Measurements from ENCODE around the gene NAA16. TPM values are rescaled to one million over a fixed set of nuclear protein-coding genes. Genes with fewer than 3 reads are reported as not detected.
"Not testable (repeated sequence)": the region's sequence is repeated elsewhere in the genome, so short reads cannot be mapped to it uniquely, and the experiment has no call there.

The NAA16 gene
- total RNA-seq, 2 donors from 2014 or later = 12.6 to 13.5 TPM

DNA sequence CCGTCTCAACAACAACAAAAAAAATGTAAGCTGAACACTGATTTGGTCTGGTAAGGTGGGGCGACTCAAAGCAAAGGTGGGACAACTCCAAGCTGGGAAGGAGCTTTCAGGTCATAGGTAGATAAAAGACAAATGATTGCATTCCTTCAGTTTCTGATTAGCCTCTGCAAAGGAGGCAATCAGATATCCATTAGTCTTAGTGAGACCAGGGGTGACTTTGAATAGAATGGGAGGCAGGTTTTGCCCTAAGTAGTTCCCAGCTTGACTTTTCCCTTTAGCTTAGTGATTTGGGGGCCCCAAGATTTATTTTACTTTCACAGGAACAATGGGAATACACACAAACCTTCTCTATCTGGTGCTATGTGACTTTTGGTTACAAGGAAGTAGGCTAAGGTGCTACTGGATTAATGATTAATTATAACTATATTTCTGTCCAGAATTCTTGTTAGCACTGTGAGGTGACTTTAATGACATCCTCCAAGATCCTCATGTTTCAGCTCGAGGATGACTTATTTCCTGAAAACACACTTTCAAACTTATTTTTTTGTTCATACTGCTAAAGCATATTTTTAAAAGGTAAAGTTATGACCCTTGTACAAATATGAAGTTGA lies 37.1 kb upstream of the NAA16 start:
- Histone ChIP-seq H3K27ac (no peak overlapping the region), H3K36me3 (no peaks in the 10 kb centered on the region), H3K9me3 (no peaks in the 10 kb centered on the region), H3K4me3 (no peak overlapping the region), H3K9ac (ENCODE audit: low read depth in 2 of 2, low read length in 2 of 2) (no peak overlapping the region), H3K27me3 (no peaks in the 10 kb centered on the region), H3K4me1 (no peaks in the 10 kb centered on the region)
- no peak for DNase-seq
- intact Hi-C loops (cut with DNase I) = no loop called here
- TF ChIP-seq, protein P1, sequence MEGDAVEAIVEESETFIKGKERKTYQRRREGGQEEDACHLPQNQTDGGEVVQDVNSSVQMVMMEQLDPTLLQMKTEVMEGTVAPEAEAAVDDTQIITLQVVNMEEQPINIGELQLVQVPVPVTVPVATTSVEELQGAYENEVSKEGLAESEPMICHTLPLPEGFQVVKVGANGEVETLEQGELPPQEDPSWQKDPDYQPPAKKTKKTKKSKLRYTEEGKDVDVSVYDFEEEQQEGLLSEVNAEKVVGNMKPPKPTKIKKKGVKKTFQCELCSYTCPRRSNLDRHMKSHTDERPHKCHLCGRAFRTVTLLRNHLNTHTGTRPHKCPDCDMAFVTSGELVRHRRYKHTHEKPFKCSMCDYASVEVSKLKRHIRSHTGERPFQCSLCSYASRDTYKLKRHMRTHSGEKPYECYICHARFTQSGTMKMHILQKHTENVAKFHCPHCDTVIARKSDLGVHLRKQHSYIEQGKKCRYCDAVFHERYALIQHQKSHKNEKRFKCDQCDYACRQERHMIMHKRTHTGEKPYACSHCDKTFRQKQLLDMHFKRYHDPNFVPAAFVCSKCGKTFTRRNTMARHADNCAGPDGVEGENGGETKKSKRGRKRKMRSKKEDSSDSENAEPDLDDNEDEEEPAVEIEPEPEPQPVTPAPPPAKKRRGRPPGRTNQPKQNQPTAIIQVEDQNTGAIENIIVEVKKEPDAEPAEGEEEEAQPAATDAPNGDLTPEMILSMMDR (IDR thresholded peaks at IDR 0.05) = no peak

DNA sequence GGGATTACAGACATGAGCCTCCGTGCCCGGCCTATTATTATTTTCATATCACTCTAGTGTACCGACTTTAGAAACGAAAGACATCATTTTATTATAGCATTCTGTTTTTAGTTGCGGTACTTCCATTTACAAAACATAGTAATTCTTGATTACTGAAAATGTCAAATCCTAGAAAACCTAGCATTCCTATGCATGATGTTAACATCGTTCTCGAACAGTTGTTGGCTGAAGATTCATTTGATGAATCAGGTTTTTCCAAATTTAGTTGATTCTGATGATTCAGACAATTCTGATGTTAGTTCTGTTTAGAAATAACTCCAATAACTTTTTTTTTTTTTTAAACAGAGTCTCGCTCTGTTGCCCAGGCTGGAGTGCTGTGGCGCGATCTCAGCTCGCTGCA lies 36.2 kb upstream of the NAA16 start:
- Histone ChIP-seq H3K9me3 (no peaks in the 10 kb centered on the region), H3K27me3 (no peaks in the 10 kb centered on the region), H3K4me1 (no peaks in the 10 kb centered on the region), H3K9ac (ENCODE audit: low read depth in 2 of 2, low read length in 2 of 2) (no peak overlapping the region), H3K4me3 (no peak overlapping the region), H3K36me3 (no peaks in the 10 kb centered on the region), H3K27ac (no peak overlapping the region)
- DNase-seq = no peak
- TF ChIP-seq, protein P1 (IDR thresholded peaks at IDR 0.05) = no peak
- intact Hi-C loops (cut with DNase I) = no loop called here

DNA sequence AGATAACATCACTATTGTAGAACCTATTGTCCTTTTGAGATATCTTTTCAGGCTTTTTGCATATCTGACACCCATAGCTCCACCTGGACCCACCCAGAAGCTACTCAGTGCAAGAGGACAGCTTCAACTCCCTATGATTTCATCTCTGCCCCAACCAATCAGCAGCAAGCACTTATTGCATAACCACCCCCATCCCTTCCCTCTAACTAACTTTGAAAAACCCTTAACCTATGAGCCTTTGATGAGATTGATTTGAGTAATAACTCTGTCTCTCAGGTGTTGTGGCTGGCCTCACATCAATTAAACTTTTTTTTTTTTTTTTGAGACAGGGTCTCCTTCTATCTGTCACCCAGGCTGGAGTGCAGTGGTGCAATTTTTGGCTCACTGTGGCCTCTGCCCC lies 34.2 kb upstream of the NAA16 start:
- DNase-seq = no peak
- Histone ChIP-seq H3K4me3 (no peak overlapping the region), H3K27ac (no peak overlapping the region), H3K9ac (ENCODE audit: low read depth in 2 of 2, low read length in 2 of 2) (no peak overlapping the region), H3K4me1 (no peaks in the 10 kb centered on the region), H3K36me3 (no peaks in the 10 kb centered on the region), H3K9me3 (no peaks in the 10 kb centered on the region), H3K27me3 (no peaks in the 10 kb centered on the region)
- TF ChIP-seq, protein P1 (IDR thresholded peaks at IDR 0.05) = no peak
- intact Hi-C loops (cut with DNase I) = no loop called here

DNA sequence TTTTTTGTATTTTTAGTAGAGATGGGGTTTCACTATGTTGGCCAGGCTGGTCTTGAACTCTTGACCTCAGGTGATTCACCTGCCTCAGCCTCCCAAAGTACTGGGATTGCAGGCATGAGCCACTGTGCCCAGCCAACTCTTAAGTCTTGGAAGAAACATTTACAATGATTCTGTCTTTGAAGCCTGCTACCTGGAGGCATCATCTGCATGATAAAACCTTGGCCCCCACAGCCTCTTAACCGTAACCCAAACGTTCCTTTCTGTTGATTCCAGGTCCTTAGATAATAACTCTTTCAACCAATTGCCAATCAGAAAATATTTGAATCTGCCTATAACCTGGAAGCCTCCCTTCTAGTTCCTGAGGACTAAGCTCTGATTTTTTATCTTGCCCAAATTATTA lies 31.9 kb upstream of the NAA16 start:
- not testable (repeated sequence) for H3K4me3 ChIP-seq, DNase-seq, H3K36me3 ChIP-seq

DNA sequence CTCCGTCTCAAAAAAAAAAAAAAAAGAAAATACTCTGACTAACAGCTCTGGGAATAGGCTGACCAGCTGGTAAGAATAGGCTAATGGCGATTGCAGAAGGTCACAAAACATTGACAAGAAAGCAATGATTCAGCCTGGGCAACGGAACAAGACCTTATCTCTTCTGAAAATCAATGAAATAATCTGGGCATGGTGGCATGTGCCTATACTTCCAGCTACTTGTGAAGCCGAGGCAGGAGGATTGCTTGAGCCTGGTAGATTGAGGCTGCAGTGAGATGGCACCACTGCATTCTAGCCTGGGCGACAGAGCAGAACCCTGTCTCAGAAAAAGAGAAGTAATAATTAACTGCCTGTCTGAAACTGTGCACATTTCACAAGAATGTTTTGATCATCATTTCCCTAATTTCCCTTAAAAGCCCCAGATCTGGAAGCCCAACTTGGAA lies 28.9 kb upstream of the NAA16 start:
- Histone ChIP-seq H3K36me3 (no peaks in the 10 kb centered on the region), H3K4me3 (no peak overlapping the region), H3K27me3 (no peaks in the 10 kb centered on the region), H3K4me1 (no peaks in the 10 kb centered on the region), H3K9me3 (no peaks in the 10 kb centered on the region), H3K9ac (ENCODE audit: low read depth in 2 of 2, low read length in 2 of 2) (no peak overlapping the region), H3K27ac (no peak overlapping the region)
- intact Hi-C loops (cut with DNase I) = no loop called here
- TF ChIP-seq, protein P1 (IDR thresholded peaks at IDR 0.05) = no peak
- DNase-seq = no peak

More for the DNA sequence above, 31.9 kb upstream of the NAA16 start:
- H3K9me3 ChIP-seq; intact Hi-C loops (cut with DNase I); H3K27ac ChIP-seq; H3K9ac ChIP-seq (ENCODE audit: low read depth in 2 of 2, low read length in 2 of 2); H3K27me3 ChIP-seq; H3K4me1 ChIP-seq: not testable (repeated sequence)

DNA sequence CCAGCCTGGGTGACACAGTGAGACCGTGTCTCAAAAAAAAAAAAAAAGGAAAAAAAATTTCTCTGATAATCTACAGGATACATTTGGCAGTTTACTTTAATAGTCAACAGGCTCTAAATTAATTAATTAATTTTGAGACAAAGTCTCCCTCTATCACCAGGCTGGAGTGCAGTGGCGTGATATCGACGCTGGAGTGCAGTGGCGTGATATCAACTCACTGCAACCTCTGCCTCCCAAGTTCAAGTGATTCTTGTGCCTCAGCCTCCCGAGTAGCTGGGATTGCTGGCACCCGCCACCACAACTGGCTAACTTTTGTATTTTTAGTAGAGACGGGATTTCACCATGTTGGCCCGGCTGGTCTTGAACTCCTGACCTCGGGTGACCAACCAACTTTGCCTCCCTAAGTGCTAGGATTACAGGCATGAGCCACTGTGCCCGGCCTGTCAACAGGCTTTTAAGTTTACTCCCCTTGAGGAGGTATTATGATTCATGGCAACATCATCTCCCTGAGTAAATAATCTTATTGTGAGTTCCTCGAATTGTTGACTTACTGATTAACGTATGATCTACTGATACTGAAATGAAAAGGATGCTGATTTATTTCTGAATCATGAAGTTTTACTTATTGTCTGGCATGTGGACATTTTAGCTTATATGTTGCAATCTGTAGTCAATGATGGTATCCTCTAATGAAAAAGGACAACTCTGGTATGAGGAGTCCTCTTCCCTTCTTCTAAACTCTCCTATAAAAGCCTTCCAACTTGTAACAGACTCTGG lies 26.4 kb upstream of the NAA16 start:
- TF ChIP-seq, protein P1 (IDR thresholded peaks at IDR 0.05) = no peak
- no peak for DNase-seq
- H3K4me1 ChIP-seq = no peaks in the 10 kb centered on the region
- H3K4me3 ChIP-seq = no peak overlapping the region
- no peak overlapping the region for H3K27ac ChIP-seq
- no peaks in the 10 kb centered on the region for H3K9me3 ChIP-seq
- no peaks in the 10 kb centered on the region for H3K36me3 ChIP-seq
- intact Hi-C loops (cut with DNase I) = no loop called here
- no peak overlapping the region for H3K9ac ChIP-seq (ENCODE audit: low read depth in 2 of 2, low read length in 2 of 2)
- H3K27me3 ChIP-seq = no peaks in the 10 kb centered on the region
